HG02759 (cell line): Measurements from ENCODE around the gene TSPAN6.
A peak's percentile ranks its signal among the peaks of the same experiment; 100 is the strongest.

Experiments used
- ATAC-seq: cut with Tn5 transposase; IDR thresholded peaks from one replicate; pipeline ENCODE4 v1.9.1; 2021; ENCODE audit warnings: mild to moderate bottlenecking, moderate library complexity; ENCODE audit not compliant: unreplicated experiment

The TSPAN6 gene, protein sequence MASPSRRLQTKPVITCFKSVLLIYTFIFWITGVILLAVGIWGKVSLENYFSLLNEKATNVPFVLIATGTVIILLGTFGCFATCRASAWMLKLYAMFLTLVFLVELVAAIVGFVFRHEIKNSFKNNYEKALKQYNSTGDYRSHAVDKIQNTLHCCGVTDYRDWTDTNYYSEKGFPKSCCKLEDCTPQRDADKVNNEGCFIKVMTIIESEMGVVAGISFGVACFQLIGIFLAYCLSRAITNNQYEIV

DNA sequence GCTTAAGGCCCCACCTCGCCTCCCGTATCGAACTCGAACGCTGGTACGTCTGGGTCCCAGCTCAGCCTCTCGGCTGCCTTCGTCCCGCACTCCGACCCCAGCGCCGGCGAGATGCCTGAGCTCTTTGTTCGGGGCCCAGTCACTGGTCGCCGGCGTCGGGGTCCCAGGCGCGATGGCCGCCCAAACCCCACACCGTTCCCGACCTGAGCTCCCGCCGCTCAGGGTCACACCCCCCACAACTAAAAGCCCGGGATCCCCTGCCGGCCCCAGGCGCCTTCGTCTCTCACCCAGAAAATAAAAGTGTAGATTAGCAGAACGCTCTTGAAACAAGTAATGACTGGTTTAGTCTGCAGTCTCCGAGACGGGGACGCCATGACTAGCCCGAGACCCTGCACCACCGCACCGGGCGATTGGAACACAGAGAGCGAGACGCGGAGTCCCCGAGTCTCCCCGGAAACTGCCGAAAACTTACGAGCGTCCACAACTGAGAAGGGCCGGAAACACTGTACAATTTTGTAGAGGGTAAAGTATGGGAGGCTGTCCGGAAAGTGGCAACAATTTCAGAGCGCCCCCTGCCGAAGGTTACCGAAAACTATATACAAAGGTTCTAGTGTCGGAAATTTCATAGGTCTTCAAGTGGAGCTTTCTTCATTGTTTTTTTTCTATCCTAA lies at the start of gene TSPAN6:
TSPAN6 (minus strand) TSS at position 486 of the 671 bp plus-strand sequence; CDS start at position 374, 112 bp downstream.
- ATAC-seq = no peak

GRCh38 chrX:100685997-100686305 lies 49.3 kb upstream of the TSPAN6 start:
- ATAC-seq = no peak

DNA sequence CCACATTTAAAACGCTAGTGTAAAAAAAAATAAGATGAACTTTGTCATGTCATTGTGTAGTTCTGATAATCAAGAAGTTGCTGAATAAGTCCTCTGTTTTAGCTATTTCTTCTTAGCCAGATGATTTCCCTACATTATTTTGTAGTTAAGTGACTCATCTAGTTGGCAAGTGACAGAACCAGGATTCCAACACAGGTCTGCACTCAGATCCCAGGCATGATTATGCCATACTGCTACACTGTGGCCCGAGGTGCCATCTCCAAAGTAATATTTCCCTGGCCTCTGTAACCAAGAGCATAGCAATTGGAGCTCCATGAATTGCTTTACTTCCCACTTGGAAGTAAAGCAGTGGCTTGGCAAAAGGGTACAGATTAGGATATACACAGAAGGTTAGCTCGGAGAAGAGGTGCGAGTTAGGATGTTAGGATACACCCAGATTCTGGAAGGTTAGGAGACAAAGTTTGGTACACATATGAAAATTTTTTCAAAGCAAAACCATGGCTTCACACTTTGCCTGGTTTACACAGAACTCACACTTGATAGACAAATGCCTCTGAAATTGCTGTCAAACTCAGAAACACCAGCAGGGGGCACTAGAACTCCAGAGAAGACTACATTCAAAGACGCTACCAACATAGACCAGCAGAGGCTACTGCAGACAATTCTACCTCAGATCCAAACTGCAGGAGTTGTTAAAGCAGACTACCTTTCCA lies 48.8 kb upstream of the TSPAN6 start:
- peak; percentile 59 for ATAC-seq

DNA sequence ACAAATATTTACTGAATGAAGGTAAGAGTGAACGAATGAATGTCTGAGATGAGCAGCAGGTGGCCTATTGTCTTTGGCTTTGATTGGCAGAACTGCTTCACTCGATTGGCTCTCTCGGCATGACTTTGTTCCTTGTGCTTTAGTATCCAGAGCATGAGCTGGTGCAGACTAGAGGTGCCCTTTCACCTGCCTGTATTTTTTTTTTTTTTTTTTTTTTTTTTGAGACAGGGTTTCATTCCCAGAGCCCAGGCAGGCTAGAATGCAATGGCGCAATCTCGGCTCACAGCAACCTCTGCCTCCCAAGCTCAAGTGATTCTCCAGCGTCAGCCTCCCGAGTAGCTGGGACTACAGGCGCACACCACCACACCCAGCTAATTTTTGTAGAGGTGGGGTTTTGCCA lies 46.3 kb upstream of the TSPAN6 start:
- ATAC-seq = no peak

DNA sequence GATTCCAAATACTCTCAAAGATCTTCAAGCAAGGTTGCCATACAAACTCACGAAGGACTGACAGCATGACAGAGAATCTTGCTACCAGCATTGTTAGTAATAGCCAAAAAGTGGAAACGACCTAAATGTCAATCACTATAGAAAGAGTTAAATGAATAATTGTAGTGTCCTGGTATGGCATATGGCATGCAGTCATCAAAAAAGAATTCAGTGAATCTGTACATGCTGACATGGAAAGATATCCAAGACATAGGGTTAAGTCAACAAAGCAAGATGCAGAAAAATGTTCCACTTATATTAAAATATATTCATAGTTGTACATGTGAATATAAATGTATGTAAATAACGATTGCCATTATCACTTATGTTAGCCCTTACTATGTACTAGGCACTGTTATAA lies 45.0 kb upstream of the TSPAN6 start:
- ATAC-seq = no peak

DNA sequence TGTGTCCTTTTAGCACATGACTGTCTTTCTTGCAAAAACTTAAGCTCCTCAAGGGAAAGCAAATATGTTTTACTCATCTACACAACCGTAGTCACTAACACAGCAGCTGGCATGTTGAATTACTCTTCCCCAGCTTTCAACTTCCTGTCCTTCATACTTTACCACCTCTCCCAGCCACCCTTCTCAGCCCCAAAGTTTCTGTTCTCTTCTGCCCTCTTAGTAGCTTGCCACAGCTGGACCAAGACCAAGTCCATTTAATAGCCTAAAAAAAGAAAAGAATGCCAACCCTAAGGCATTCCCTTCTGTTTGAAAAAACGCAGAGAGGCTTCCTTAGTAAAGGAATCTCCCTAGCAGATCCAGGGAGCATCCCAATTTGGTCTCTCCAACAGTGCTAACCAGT lies 44.1 kb upstream of the TSPAN6 start:
- ATAC-seq = no peak

GRCh38 chrX:100677611-100678181 lies 41.1 kb upstream of the TSPAN6 start:
- ATAC-seq = no peak

DNA sequence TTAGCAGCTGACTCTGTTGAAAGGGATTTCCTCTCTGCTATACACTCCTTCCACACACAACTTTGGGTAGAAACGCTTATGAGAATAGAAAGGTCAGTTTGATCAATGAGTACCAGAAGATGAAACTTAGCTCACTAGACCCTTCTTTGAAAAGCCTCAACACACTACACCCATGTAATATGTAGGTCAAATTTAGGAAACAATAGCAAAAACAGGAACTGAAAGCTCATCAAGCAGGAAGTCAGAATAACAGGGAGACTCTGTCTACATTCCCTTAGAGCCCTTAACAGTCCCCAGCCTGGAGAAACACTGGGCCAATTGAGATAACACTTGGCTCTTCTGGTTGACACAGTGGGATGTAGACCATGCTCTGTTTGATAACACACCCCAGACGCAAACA lies 38.1 kb upstream of the TSPAN6 start:
- peak; percentile 51 for ATAC-seq

DNA sequence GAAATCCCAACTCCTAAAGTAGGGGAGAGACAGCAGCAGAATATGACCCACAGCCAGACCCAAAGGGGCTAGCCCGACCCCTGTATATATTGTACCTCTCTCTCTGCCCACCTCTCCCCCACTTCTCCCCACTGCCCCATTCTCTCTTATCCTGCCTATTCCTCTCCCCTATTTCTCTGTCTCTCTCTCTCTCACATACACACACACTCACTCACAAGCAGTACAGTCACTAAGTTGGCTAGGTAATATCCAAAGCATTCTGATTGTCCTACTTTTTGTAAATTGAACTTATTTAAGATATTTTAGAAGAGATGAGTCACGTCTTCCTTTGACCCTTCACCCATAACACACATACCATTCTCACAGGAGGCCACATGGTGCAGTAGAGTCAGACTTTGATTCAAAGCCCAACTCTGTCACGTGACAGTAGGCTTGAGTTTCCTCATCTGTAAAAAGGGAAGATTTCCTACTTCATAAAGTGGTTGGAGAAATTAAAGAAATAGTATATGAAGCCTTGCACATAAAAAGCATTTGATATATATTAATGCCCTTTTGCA lies 36.9 kb upstream of the TSPAN6 start:
- no peak for ATAC-seq

- no peak for ATAC-seq
These were observed 36.4 kb upstream of the TSPAN6 start for GRCh38 chrX:100672966-100673365.

GRCh38 chrX:100663642-100664041 lies 27.0 kb upstream of the TSPAN6 start:
- ATAC-seq = no peak

- ATAC-seq = no peak
These were observed 26.2 kb upstream of the TSPAN6 start for GRCh38 chrX:100662796-100663195.

- ATAC-seq = no peak
These were observed 25.6 kb upstream of the TSPAN6 start for GRCh38 chrX:100662170-100662569.

- ATAC-seq = no peak
These were observed 23.0 kb upstream of the TSPAN6 start for GRCh38 chrX:100659431-100660137.

DNA sequence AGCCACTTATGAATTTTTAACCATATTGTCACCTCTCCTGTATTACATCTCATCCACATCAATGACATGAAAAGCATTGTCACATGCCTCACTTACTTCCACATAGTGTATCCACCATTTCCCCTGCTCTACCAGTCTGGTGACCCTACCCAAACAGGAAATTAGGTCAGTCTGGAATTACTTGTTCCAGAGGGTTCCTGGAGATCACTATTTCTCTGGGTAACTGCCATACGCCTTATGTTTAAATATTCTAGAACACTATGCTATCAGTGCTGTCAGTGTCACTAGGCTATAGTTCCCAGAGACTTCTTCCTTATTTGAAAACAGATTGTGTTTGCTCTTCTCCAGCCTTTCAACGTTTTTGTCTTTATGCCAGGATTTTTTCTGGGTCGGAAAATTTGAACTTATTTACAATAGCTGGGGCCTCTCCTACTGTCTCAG lies 22.4 kb upstream of the TSPAN6 start:
- no peak for ATAC-seq

DNA sequence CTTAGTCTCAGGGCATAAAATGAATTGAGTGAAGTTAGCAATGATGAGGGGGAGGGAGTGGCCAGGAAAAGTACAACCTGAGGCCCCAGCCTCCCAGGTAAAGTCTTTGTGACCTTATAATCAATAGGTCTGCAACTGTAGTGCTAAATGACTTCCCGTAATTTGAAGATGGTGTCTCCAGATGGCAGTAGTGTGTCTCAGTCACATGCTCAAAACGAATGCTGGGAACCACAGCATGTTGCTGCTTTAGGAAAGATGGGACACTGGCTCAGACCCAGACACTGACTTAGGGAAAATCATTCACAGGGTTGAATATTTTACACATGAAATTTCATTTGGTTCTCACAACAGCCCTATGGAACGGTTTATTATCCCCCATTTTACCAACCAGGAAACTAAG lies 17.7 kb upstream of the TSPAN6 start:
- no peak for ATAC-seq

DNA sequence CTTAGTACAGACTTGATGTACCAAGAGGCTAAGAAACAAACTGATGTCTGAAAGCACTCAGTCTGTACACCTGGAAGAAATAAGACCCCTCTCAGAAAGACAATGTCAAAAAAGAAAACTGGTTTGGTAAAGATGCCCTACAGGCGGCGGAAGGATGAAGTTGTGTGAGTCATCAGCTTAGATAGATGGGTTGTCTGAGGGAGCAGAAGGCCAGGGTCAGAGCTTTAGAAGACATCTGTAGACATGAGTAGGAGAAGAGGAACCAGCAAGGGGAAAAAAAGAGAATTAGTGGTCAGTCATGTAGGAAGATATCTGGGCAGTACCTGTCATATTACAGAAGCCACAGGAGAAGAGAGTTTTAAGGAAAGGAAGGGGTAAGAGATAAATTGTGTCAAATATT lies 15.7 kb upstream of the TSPAN6 start:
- ATAC-seq = no peak

DNA sequence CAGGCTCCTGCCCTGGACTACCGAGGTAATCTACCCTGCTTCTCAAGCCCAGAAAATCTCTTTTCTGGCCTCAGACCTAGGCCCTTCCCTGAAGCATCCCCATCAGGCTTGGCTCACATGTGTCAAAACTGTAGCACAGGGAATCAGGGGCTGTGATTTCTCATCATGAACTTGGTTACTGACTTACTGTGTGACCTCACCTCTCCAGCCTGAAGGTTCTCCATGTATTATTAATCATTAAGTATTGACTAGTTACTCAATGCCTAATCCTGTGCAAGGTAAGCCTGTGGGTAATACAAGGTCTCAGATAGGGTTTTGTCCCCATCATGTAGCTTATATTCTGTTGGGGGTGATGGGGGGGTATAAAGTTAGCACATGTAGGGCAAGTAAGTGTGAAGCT lies 14.2 kb upstream of the TSPAN6 start:
- ATAC-seq = no peak

DNA sequence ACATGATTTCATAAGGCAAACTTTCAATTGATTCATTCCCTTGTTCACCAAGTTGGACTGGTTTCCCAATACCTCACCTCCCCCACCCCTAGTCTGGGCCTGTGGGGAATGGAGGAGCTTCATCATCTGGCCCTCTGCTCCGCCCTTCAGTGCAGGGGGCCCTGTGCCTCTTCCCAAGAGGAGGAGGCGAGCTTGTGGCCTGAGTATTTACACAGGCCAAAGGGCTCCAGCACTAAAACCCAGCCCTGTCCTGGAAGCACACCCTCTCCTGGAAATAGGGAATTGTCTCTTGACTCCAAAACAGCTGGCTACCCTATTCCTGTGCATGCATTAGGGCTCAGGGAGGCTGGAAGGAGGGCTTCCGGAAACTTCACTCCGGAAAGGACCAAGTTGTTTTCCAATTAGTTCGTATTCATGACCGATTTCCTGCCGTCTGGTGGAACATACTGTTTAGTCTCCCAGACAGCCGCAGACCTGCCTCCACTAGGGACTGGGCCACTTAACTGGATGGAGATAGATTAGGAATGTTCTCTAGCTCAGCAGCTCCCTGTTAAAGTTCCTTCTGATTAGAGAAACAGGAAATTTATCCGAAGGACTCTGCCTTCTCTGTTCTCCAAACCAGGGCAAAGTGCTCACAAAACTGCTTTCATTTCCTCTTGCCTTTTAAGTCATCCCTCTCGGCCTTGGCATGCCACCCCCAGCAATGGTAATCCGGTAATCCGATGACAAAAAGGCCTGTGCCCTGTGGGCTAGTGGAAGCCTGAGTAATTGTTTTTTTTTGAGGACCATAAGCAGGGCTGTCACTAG lies 13.1 kb upstream of the TSPAN6 start:
- no peak for ATAC-seq
